HepG2 (cell line): ENCODE data around the gene BACH2. TPM values are rescaled to one million over a fixed set of nuclear protein-coding genes. Genes with fewer than 3 reads are reported as not detected.

Experiments
- ATAC-seq: fragments of 200-7000 bp; cut with Tn5 transposase; 3 replicates; pipeline ENCODE4 v1.9.1; 2020; ENCODE audit warnings: mild to moderate bottlenecking, moderate library complexity
- BruUV-seq: library from RNA; stranded (reverse); fragments of 400-500 nt; replicated peaks from 2 replicates; lab custom pipeline; 2021; lab: Mats Ljungman, UMichigan
- CTCF ChIA-PET: fragments of 300-600 bp; formaldehyde crosslinking; extraction: SDS; loops from one replicate; lab custom pipeline; 2021; ENCODE audit warnings: low total read pairs, inconsistent platforms, low intra/inter-chr PET ratio; lab: Yijun Ruan, JAX
- POLR2A ChIA-PET: fragments of 350-600 bp; sonication (Branson Sonifier 250); formaldehyde crosslinking; loops from one replicate; lab custom pipeline; 2020; ENCODE audit warnings: antibody characterized with exemption, inconsistent platforms; lab: Yijun Ruan, JAX
- DNase-seq: peaks from one replicate; pipeline ENCODE4 v3.0.0-alpha.2; 2015; ENCODE audit warnings: low spot score
- FAIRE-seq: peaks from 3 replicates; lab custom pipeline; 2011; peaks lifted over from hg19 to GRCh38; lab: Jason Lieb, UNC
- H2AFZ ChIP-seq: one replicate; pipeline ENCODE4 v1.6.1; 2011; ENCODE audit warnings: low read length, inconsistent platforms
- H3K27ac ChIP-seq: fragments of 300-600 bp; 3 replicates; pipeline ENCODE4 v1.8.0; 2011; ENCODE audit warnings: mixed run types, mild to moderate bottlenecking, mixed read lengths, low read length, inconsistent platforms; ENCODE audit not compliant: insufficient read depth; ENCODE audit errors: extremely low read length
- H3K27me3 ChIP-seq, 2 experiments: fragments of 200-600 bp in 1 of 2; 2 replicates in 1 of 2; 3 replicates in 1 of 2; pipeline versions ENCODE4 v1.6.0 to v1.8.0; 2011; ENCODE audit warnings: low read length in 2 of 2, mild to moderate bottlenecking in 2 of 2, moderate library complexity in 2 of 2, inconsistent platforms in 1 of 2; ENCODE audit not compliant: insufficient read depth in 2 of 2, control insufficient read depth in 1 of 2
- H3K36me3 ChIP-seq, 2 experiments: fragments of 200-600 bp in 1 of 2; replicated peaks in 1 of 2; 2 replicates in 1 of 2; 3 replicates in 1 of 2; pipeline versions ENCODE4 v1.5.1 to v1.8.0; 2011; ENCODE audit warnings: low read length in 2 of 2, inconsistent platforms in 1 of 2; ENCODE audit not compliant: insufficient read depth in 2 of 2, control insufficient read depth in 1 of 2
- H3K4me1 ChIP-seq: 2 replicates; pipeline ENCODE4 v1.5.1; 2012; ENCODE audit warnings: low read length, inconsistent platforms; ENCODE audit not compliant: insufficient read depth
- H3K4me2 ChIP-seq: 2 replicates; pipeline ENCODE4 v1.6.0; 2011; ENCODE audit warnings: low read depth, low read length, inconsistent platforms
- H3K4me3 ChIP-seq, 3 experiments: fragments of 200-600 bp in 1 of 3; sonication (generic), shearing (Covaris generic) in 1 of 3; replicated peaks in 1 of 3; 2 replicates each; pipeline ENCODE4 v1.5.1; 2011 to 2016; ENCODE audit warnings: low read length in 3 of 3, inconsistent platforms in 2 of 3, low read depth in 2 of 3, mild to moderate bottlenecking in 2 of 3, control low read depth in 1 of 3, mixed read lengths in 1 of 3; ENCODE audit not compliant: insufficient read depth in 1 of 3
- H3K79me2 ChIP-seq: one replicate; pipeline ENCODE4 v1.6.1; 2011; ENCODE audit warnings: low read length, inconsistent platforms; ENCODE audit not compliant: insufficient read depth
- H3K9ac ChIP-seq: 2 replicates; pipeline ENCODE4 v1.6.0; 2011; ENCODE audit warnings: mild to moderate bottlenecking, low read depth, low read length, inconsistent platforms; ENCODE audit not compliant: insufficient read depth
- H3K9me3 ChIP-seq: 2 replicates; pipeline ENCODE4 v1.5.1; 2012; ENCODE audit warnings: mild to moderate bottlenecking, low read length
- H4K20me1 ChIP-seq: 2 replicates; pipeline ENCODE4 v1.6.0; 2011; ENCODE audit warnings: inconsistent platforms, mild to moderate bottlenecking, low read length, moderate library complexity; ENCODE audit not compliant: insufficient read depth
- MAZ ChIP-seq, 2 experiments: sonication (generic) in 1 of 2; formaldehyde crosslinking in 1 of 2; IDR thresholded peaks; 2 replicates each; pipeline versions ENCODE4 v1.5.0 to v1.6.1; 2012 to 2020; ENCODE audit warnings: low read depth in 2 of 2, mild to moderate bottlenecking in 2 of 2, borderline replicate concordance in 1 of 2, improper control_type of control experiment in 1 of 2, low read length in 1 of 2, missing genetic modification reagents in 1 of 2, moderate library complexity in 1 of 2
- MEF2D ChIP-seq: sonication (generic); formaldehyde crosslinking; IDR thresholded peaks from 2 replicates; pipeline ENCODE4 v1.5.1; 2020; ENCODE audit warnings: mild to moderate bottlenecking, missing genetic modification reagents
- SOX5 ChIP-seq: IDR thresholded peaks from 2 replicates; pipeline ENCODE4 v1.6.1; 2016; ENCODE audit warnings: borderline replicate concordance
- SP2 ChIP-seq: sonication (generic); formaldehyde crosslinking; IDR thresholded peaks from 2 replicates; pipeline ENCODE4 v1.5.1; 2020; ENCODE audit warnings: mild to moderate bottlenecking, missing genetic modification reagents
- SUZ12 ChIP-seq: fragments of 150-350 bp; IDR thresholded peaks from 2 replicates; pipeline ENCODE4 v1.6.1; 2014; ENCODE audit warnings: low read depth, low read length
- ZNF550 ChIP-seq: sonication (generic); formaldehyde crosslinking; IDR thresholded peaks from 2 replicates; pipeline ENCODE4 v1.4.0; 2020; ENCODE audit warnings: mild to moderate bottlenecking, missing genetic modification reagents, borderline replicate concordance
- WGBS: methylation state at CpG from one replicate; pipeline ENCODE4 v1.1.6; 2017; ENCODE audit warnings: low lambda C conversion rate; 5-methylcytosine and 5-hydroxymethylcytosine counted together
- in situ Hi-C: cut with HindIII; loops from 2 replicates; pipeline ENCODE4 v1.10.0; 2017; ENCODE audit warnings: low pct_unique_long_range_greater_than_20kb; ENCODE audit not compliant: extremely low pct_ligation_motif_present
- intact Hi-C: fragments of 100-400 bp; cut with micrococcal nuclease; formaldehyde crosslinking; loops from one replicate; pipeline ENCODE4 v1.10.0; 2022; ENCODE audit not compliant: unreplicated experiment
- polyA plus RNA-seq, 8 experiments: library from polyadenylated mRNA; depleted of rRNA in 3 of 8; stranded (reverse) in 7 of 8; unstranded in 1 of 8; fragments of >200 nt; fragmentation: Illumina TruSeq in 4 of 8; extraction: Trizol in 4 of 8; gene quantifications; 2 replicates each; pipeline versions ENCODE4 v1.2.1 to v1.2.3, GENCODE V29; 2011 to 2016; ENCODE audit warnings: low read depth in 4 of 8, missing spikeins in 1 of 8, mixed read lengths in 1 of 8; ENCODE audit not compliant: insufficient read depth in 1 of 8
- total RNA-seq, 5 experiments: library from RNA; depleted of rRNA; stranded (reverse); fragments of >200 nt; fragmentation: Illumina TruSeq; extraction: Trizol; gene quantifications; 2 replicates each; pipeline ENCODE4 v1.2.3, GENCODE V29; 2016; ENCODE audit warnings: low read depth in 1 of 5
- TF ChIP-seq, protein P1 (sequence below): sonication (generic); formaldehyde crosslinking; conservative IDR thresholded peaks from 2 replicates; pipeline ENCODE4 v1.4.0; 2020; ENCODE audit warnings: missing genetic modification reagents
- TF ChIP-seq, protein P2 (sequence below): IDR thresholded peaks from 2 replicates; pipeline ENCODE4 v1.6.1; 2016; ENCODE audit warnings: low read depth
- TF ChIP-seq, protein P3 (sequence below): sonication (generic); formaldehyde crosslinking; IDR thresholded peaks from 2 replicates; pipeline ENCODE4 v1.8.0; 2022; ENCODE audit warnings: missing genetic modification reagents, mild to moderate bottlenecking, borderline replicate concordance
- TF ChIP-seq, protein P4 (sequence below): IDR thresholded peaks from 2 replicates; pipeline ENCODE4 v1.6.1; 2016; ENCODE audit warnings: control low read depth
- TF ChIP-seq, protein P5 (sequence below): sonication (generic); formaldehyde crosslinking; IDR thresholded peaks from 2 replicates; pipeline ENCODE4 v1.9.0; 2021; ENCODE audit warnings: mild to moderate bottlenecking, missing genetic modification reagents

BACH2 gene
- total and polyA plus RNA-seq, 2 of the 13 experiments (the other 11 are each of a cell fraction or from before 2014, with no cell fraction given): 0.01 TPM; not detected in 1

DNA sequence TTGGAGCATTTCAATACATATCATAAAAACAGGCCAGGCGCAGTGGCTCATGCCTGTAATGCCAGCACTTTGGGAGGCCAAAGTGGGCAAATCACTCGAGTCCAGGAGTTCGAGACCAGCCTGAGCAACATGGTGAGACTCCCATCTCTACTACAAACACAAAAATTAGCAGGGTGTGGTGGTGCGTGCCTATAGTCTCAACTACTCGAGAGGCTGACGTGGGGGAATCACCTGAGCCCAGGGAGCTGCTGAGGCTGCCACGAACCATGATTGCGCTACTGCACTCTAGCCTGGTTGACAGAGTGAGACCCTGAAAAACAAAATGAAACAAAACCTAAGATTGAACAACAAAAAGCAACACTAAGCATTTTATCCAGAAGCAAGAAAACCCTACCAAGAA, 47.2 kb downstream of the BACH2 start:
- no TSS peak for BruUV-seq
- H3K4me1 ChIP-seq: no peaks in the 10 kb centered on the region
- H3K9me3 ChIP-seq: no peaks in the 10 kb centered on the region
- ChIA-PET CTCF (no interaction called here), POLR2A (no interaction called here)
- no peak overlapping the region for H3K4me3 ChIP-seq
- no peak overlapping the region for H2AFZ ChIP-seq
- no peaks in the 10 kb centered on the region for H3K36me3 ChIP-seq
- no peaks in the 10 kb centered on the region for H4K20me1 ChIP-seq
- no peaks in the 10 kb centered on the region for H3K27me3 ChIP-seq
- H3K4me2 ChIP-seq: no peak overlapping the region
- no peak overlapping the region for H3K27ac ChIP-seq
- intact Hi-C loops (no loop called here), in situ Hi-C loops (no loop called here)
- DNase-seq (no peak), FAIRE-seq (no peak), ATAC-seq (no peak)
- no peaks in the 10 kb centered on the region for H3K79me2 ChIP-seq
- no peak overlapping the region for H3K9ac ChIP-seq
- WGBS: 35% methylated on average over 8 of the region's 8 CpGs
- TF ChIP-seq MAZ (IDR thresholded peaks at IDR 0.05; ENCODE audit: borderline replicate concordance, low read depth, low read length) (no peak), MAZ (CRISPR knock-in tag; IDR thresholded peaks at IDR 0.05; ENCODE audit: low read depth) (no peak), SUZ12 (no peak), ZNF550 (CRISPR knock-in tag) (no peak), SP2 (no peak), SOX5 (CRISPR knock-in tag) (no peak), MEF2D (CRISPR knock-in tag) (no peak)
- TF ChIP-seq, protein P1, sequence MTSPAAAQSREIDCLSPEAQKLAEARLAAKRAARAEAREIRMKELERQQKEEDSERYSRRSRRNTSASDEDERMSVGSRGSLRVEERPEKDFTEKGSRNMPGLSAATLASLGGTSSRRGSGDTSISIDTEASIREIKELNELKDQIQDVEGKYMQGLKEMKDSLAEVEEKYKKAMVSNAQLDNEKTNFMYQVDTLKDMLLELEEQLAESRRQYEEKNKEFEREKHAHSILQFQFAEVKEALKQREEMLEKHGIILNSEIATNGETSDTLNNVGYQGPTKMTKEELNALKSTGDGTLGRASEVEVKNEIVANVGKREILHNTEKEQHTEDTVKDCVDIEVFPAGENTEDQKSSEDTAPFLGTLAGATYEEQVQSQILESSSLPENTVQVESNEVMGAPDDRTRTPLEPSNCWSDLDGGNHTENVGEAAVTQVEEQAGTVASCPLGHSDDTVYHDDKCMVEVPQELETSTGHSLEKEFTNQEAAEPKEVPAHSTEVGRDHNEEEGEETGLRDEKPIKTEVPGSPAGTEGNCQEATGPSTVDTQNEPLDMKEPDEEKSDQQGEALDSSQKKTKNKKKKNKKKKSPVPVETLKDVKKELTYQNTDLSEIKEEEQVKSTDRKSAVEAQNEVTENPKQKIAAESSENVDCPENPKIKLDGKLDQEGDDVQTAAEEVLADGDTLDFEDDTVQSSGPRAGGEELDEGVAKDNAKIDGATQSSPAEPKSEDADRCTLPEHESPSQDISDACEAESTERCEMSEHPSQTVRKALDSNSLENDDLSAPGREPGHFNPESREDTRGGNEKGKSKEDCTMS (CRISPR knock-in tag): no peak
- TF ChIP-seq, protein P2, sequence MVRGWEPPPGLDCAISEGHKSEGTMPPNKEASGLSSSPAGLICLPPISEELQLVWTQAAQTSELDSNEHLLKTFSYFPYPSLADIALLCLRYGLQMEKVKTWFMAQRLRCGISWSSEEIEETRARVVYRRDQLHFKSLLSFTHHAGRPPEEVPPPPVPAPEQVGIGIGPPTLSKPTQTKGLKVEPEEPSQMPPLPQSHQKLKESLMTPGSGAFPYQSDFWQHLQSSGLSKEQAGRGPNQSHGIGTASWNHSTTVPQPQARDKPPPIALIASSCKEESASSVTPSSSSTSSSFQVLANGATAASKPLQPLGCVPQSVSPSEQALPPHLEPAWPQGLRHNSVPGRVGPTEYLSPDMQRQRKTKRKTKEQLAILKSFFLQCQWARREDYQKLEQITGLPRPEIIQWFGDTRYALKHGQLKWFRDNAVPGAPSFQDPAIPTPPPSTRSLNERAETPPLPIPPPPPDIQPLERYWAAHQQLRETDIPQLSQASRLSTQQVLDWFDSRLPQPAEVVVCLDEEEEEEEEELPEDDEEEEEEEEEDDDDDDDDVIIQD: no peak
- TF ChIP-seq, protein P3, sequence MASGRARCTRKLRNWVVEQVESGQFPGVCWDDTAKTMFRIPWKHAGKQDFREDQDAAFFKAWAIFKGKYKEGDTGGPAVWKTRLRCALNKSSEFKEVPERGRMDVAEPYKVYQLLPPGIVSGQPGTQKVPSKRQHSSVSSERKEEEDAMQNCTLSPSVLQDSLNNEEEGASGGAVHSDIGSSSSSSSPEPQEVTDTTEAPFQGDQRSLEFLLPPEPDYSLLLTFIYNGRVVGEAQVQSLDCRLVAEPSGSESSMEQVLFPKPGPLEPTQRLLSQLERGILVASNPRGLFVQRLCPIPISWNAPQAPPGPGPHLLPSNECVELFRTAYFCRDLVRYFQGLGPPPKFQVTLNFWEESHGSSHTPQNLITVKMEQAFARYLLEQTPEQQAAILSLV (CRISPR knock-in tag): no peak
- TF ChIP-seq, protein P4, sequence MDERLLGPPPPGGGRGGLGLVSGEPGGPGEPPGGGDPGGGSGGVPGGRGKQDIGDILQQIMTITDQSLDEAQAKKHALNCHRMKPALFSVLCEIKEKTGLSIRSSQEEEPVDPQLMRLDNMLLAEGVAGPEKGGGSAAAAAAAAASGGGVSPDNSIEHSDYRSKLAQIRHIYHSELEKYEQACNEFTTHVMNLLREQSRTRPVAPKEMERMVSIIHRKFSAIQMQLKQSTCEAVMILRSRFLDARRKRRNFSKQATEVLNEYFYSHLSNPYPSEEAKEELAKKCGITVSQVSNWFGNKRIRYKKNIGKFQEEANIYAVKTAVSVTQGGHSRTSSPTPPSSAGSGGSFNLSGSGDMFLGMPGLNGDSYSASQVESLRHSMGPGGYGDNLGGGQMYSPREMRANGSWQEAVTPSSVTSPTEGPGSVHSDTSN (CRISPR knock-in tag): no peak
- TF ChIP-seq, protein P5, sequence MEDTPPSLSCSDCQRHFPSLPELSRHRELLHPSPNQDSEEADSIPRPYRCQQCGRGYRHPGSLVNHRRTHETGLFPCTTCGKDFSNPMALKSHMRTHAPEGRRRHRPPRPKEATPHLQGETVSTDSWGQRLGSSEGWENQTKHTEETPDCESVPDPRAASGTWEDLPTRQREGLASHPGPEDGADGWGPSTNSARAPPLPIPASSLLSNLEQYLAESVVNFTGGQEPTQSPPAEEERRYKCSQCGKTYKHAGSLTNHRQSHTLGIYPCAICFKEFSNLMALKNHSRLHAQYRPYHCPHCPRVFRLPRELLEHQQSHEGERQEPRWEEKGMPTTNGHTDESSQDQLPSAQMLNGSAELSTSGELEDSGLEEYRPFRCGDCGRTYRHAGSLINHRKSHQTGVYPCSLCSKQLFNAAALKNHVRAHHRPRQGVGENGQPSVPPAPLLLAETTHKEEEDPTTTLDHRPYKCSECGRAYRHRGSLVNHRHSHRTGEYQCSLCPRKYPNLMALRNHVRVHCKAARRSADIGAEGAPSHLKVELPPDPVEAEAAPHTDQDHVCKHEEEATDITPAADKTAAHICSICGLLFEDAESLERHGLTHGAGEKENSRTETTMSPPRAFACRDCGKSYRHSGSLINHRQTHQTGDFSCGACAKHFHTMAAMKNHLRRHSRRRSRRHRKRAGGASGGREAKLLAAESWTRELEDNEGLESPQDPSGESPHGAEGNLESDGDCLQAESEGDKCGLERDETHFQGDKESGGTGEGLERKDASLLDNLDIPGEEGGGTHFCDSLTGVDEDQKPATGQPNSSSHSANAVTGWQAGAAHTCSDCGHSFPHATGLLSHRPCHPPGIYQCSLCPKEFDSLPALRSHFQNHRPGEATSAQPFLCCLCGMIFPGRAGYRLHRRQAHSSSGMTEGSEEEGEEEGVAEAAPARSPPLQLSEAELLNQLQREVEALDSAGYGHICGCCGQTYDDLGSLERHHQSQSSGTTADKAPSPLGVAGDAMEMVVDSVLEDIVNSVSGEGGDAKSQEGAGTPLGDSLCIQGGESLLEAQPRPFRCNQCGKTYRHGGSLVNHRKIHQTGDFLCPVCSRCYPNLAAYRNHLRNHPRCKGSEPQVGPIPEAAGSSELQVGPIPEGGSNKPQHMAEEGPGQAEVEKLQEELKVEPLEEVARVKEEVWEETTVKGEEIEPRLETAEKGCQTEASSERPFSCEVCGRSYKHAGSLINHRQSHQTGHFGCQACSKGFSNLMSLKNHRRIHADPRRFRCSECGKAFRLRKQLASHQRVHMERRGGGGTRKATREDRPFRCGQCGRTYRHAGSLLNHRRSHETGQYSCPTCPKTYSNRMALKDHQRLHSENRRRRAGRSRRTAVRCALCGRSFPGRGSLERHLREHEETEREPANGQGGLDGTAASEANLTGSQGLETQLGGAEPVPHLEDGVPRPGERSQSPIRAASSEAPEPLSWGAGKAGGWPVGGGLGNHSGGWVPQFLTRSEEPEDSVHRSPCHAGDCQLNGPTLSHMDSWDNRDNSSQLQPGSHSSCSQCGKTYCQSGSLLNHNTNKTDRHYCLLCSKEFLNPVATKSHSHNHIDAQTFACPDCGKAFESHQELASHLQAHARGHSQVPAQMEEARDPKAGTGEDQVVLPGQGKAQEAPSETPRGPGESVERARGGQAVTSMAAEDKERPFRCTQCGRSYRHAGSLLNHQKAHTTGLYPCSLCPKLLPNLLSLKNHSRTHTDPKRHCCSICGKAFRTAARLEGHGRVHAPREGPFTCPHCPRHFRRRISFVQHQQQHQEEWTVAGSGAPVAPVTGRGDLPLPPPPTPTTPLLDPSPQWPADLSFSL: no peak
